Lung (tissue), 12 donors: ENCODE measurements around the gene ATP7B. TPM values are rescaled to one million over a fixed set of nuclear protein-coding genes. Genes with fewer than 3 reads are reported as not detected.

Experiments used
- ATAC-seq: fragments of 200-7000 bp; cut with Tn5 transposase; one replicate; pipeline ENCODE4 v1.9.1; 2020; ENCODE audit warnings: moderate number of reproducible peaks; ENCODE audit not compliant: insufficient read depth, low FRiP score
- DNase-seq, 3 donors: peaks; one replicate each; pipeline ENCODE4 v3.0.0-alpha.2; 2013 to 2017
- H3K27ac ChIP-seq, 2 donors: one replicate each; pipeline ENCODE4 v1.5.1; 2013; ENCODE audit warnings: mild to moderate bottlenecking in 2 of 2, moderate library complexity in 2 of 2, control low read depth in 1 of 2, inconsistent platforms in 1 of 2, low read depth in 1 of 2, low read length in 1 of 2
- H3K27me3 ChIP-seq, 3 donors: one replicate each; pipeline ENCODE4 v1.5.1; 2013; ENCODE audit warnings: low read length in 2 of 3; ENCODE audit not compliant: control insufficient read depth in 3 of 3, insufficient read depth in 3 of 3
- H3K36me3 ChIP-seq, 4 donors: one replicate each; pipeline ENCODE4 v1.5.1; 2013; ENCODE audit warnings: low read length in 4 of 4, mild to moderate bottlenecking in 1 of 4, moderate library complexity in 1 of 4; ENCODE audit not compliant: control insufficient read depth in 4 of 4, insufficient read depth in 4 of 4
- H3K4me1 ChIP-seq, 5 donors: one replicate each; pipeline ENCODE4 v1.5.1; 2013; ENCODE audit warnings: low read length in 5 of 5, mild to moderate bottlenecking in 2 of 5, moderate library complexity in 1 of 5; ENCODE audit not compliant: control insufficient read depth in 5 of 5, insufficient read depth in 5 of 5
- H3K4me3 ChIP-seq: one replicate; pipeline ENCODE4 v1.5.1; 2013; ENCODE audit warnings: mild to moderate bottlenecking, control low read depth, moderate library complexity
- H3K9ac ChIP-seq, 2 donors: one replicate each; pipeline ENCODE4 v1.5.1; 2013; ENCODE audit warnings: low read length in 2 of 2, control low read depth in 1 of 2; ENCODE audit not compliant: insufficient read depth in 1 of 2
- H3K9me3 ChIP-seq, 4 donors: one replicate each; pipeline ENCODE4 v1.5.1; 2013; ENCODE audit warnings: low read length in 3 of 4, mild to moderate bottlenecking in 1 of 4, moderate library complexity in 1 of 4; ENCODE audit not compliant: control insufficient read depth in 4 of 4, insufficient read depth in 3 of 4
- WGBS, 2 donors: extraction: QIAGEN DNeasy Blood & Tissue Kit; methylation state at CpG; one replicate each; pipeline ENCODE4 v1.1.7; 2013; 5-methylcytosine and 5-hydroxymethylcytosine counted together
- polyA plus RNA-seq, 2 donors: library from polyadenylated mRNA; stranded (reverse); fragments of 200-250 nt; gene quantifications; one replicate each; pipeline ENCODE4 v1.2.1, GENCODE V29; 2013
- total RNA-seq, 2 donors: library from RNA; depleted of rRNA in 1 of 2; stranded (reverse); fragments of >200 nt in 1 of 2; gene quantifications; one replicate each; pipeline ENCODE4 v1.2.1, GENCODE V29; 2014 to 2021
- TF ChIP-seq, protein P1 (sequence below): IDR thresholded peaks from 2 replicates; pipeline ENCODE4 v1.5.1; 2012; ENCODE audit warnings: mild to moderate bottlenecking; ENCODE audit errors: control extremely low read depth, extremely low read depth
- donor health status: control.
- donor health status: control.
- donor health status: Bipolar disorder and iron deficiency.
- donor health status: healthy.
- donor health status: DM: yes; HTN: yes; CAD: no.

The ATP7B gene
- total and polyA plus RNA-seq, 4 donors: 1.4 to 10.2 (median 4.4) TPM

- H3K9ac ChIP-seq: no peak overlapping the region
- peaks cover 0 to 2% (median 0%) of the 10 kb centered on the region in 4 donors for H3K9me3 ChIP-seq
- no peak overlapping the region for H3K27ac ChIP-seq
- 77 to 83% methylated on average over 2 of the region's 2 CpGs for WGBS, 2 donors
- no peak overlapping the region for H3K4me3 ChIP-seq
- no peaks in the 10 kb centered on the region for H3K4me1 ChIP-seq
- H3K36me3 ChIP-seq: no peaks in the 10 kb centered on the region
- H3K27me3 ChIP-seq: no peaks in the 10 kb centered on the region
- ATAC-seq: no peak
- no peak for DNase-seq
- TF ChIP-seq, protein P1, sequence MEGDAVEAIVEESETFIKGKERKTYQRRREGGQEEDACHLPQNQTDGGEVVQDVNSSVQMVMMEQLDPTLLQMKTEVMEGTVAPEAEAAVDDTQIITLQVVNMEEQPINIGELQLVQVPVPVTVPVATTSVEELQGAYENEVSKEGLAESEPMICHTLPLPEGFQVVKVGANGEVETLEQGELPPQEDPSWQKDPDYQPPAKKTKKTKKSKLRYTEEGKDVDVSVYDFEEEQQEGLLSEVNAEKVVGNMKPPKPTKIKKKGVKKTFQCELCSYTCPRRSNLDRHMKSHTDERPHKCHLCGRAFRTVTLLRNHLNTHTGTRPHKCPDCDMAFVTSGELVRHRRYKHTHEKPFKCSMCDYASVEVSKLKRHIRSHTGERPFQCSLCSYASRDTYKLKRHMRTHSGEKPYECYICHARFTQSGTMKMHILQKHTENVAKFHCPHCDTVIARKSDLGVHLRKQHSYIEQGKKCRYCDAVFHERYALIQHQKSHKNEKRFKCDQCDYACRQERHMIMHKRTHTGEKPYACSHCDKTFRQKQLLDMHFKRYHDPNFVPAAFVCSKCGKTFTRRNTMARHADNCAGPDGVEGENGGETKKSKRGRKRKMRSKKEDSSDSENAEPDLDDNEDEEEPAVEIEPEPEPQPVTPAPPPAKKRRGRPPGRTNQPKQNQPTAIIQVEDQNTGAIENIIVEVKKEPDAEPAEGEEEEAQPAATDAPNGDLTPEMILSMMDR: no peak
Observed at GRCh38 chr13:52048516-52048915, 37.3 kb upstream of the ATP7B start.

- no peak overlapping the region for H3K27ac ChIP-seq
- no peaks in the 10 kb centered on the region for H3K36me3 ChIP-seq
- H3K27me3 ChIP-seq: no peaks in the 10 kb centered on the region
- H3K4me1 ChIP-seq: no peaks in the 10 kb centered on the region
- WGBS, 2 donors: 97 to 99% methylated on average over 3 of the region's 3 CpGs
- H3K9ac ChIP-seq: no peak overlapping the region
- TF ChIP-seq, protein P1: no peak
- H3K4me3 ChIP-seq: no peak overlapping the region
- no peak for ATAC-seq
- H3K9me3 ChIP-seq: peaks cover 0 to 2% (median 0%) of the 10 kb centered on the region in 4 donors
- no peak for DNase-seq
Observed at GRCh38 chr13:52047463-52047862, 36.2 kb upstream of the ATP7B start.

DNA sequence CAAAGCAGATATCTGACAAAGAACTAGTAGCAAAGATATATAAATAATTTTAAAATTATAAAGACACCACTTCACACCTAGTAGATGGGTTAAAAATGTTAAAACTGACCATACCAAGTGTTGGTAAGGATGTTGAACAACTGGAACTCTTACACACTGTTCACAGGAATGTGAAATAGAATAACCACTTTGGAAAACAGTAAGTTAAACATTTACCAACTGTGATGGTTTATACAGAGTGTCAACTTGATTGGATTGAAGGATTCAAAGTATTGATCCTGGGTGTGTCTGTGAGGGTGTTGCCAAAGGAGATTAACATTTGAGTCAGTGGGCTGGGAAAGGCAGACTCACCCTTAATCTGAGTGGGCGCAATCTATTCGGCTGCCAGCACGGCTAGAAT lies 32.4 kb upstream of the ATP7B start:
- DNase-seq (no peak), ATAC-seq (no peak)
- Histone ChIP-seq H3K4me3 (no peak overlapping the region), H3K9ac (no peak overlapping the region), H3K27ac (no peak overlapping the region), H3K36me3 (no peaks in the 10 kb centered on the region), H3K9me3 (no peaks in the 10 kb centered on the region), H3K4me1 (no peaks in the 10 kb centered on the region), H3K27me3 (no peaks in the 10 kb centered on the region)
- 97 to 100% methylated on average over 3 of the region's 3 CpGs for WGBS, 2 donors
- TF ChIP-seq, protein P1: no peak

DNA sequence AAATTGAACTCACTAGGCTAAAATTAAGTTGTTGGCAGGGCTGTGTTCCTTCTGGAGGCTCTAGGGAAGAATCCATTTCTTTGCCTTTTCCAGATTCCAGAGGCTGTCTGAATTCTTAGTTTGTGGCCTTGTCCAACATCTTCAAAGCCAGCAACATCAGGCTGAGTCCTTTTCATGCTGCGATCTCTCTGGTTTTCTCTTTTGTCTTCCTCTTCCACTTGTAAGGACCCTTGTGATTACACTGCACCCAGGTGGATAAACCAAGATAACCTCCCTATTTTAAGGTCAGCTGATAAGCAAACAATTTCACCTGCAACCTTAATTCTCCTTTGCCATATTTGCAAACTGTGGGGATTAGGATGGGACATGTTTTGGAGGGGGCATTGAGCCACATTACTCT lies 24.8 kb upstream of the ATP7B start:
- no peak overlapping the region for H3K27ac ChIP-seq
- WGBS, 2 donors: 76 to 94% methylated on average over 1 of the region's 1 CpG
- no peaks in the 10 kb centered on the region for H3K27me3 ChIP-seq
- peaks cover 0 to 3% (median 0%) of the 10 kb centered on the region in 5 donors for H3K4me1 ChIP-seq
- H3K9ac ChIP-seq: no peak overlapping the region
- no peak for ATAC-seq
- H3K4me3 ChIP-seq: no peak overlapping the region
- H3K9me3 ChIP-seq: no peaks in the 10 kb centered on the region
- TF ChIP-seq, protein P1: no peak
- peaks cover 0 to 5% (median 0%) of the 10 kb centered on the region in 4 donors for H3K36me3 ChIP-seq
- no peak for DNase-seq
